HCT116 (cell line): ENCODE measurements around the gene RIPOR3.

ENCODE experiments used
- CEBPB ChIP-seq: IDR thresholded peaks from 2 replicates; pipeline ENCODE4 v1.6.1; 2012; ENCODE audit warnings: low read depth
- ELF1 ChIP-seq: IDR thresholded peaks from 2 replicates; pipeline ENCODE4 v1.6.1; 2012; ENCODE audit warnings: low read depth, borderline replicate concordance
- EZH2 ChIP-seq: fragments of 200-600 bp; sonication (generic); IDR thresholded peaks from 2 replicates; pipeline ENCODE4 v1.6.1; 2017; ENCODE audit warnings: antibody characterized with exemption, mixed run types
- FOSL1 ChIP-seq: IDR thresholded peaks from 2 replicates; pipeline ENCODE4 v1.6.1; 2012; ENCODE audit warnings: low read depth
- POLR2A ChIP-seq: IDR thresholded peaks from 2 replicates; pipeline ENCODE4 v1.7.0; 2011; ENCODE audit warnings: borderline replicate concordance; ENCODE audit not compliant: insufficient read depth, insufficient read length; ENCODE audit errors: extremely low read depth
- SIN3A ChIP-seq: IDR thresholded peaks from 2 replicates; pipeline ENCODE4 v1.6.1; 2012; ENCODE audit warnings: low read depth
- ZFX ChIP-seq: fragments of 450-650 bp; IDR thresholded peaks from 2 replicates; pipeline ENCODE4 v1.6.1; 2017
- ZNF274 ChIP-seq: fragments of 200-500 bp; sonication (Bioruptor generic); IDR thresholded peaks from 2 replicates; pipeline ENCODE4 v1.6.1; 2014; ENCODE audit warnings: mild to moderate bottlenecking, low read depth, low read length, inconsistent platforms
- TF ChIP-seq, protein P1 (sequence below): IDR thresholded peaks from 2 replicates; pipeline ENCODE4 v1.6.1; 2012; ENCODE audit warnings: low read depth
- TF ChIP-seq, protein P2 (sequence below): IDR thresholded peaks from 2 replicates; pipeline ENCODE4 v1.6.1; 2011; ENCODE audit warnings: mild to moderate bottlenecking, low read length, moderate library complexity; ENCODE audit not compliant: insufficient replicate concordance; ENCODE audit errors: extremely low read depth
- TF ChIP-seq, protein P3 (sequence below), 3 experiments: fragments of 200-600 bp in 1 of 3; sonication (generic) in 1 of 3; IDR thresholded peaks in 2 of 3; conservative IDR thresholded peaks in 1 of 3; 2 replicates each; pipeline ENCODE4 v1.5.1; 2012 to 2017; ENCODE audit warnings: low read depth in 2 of 3, low read length in 2 of 3, antibody characterized with exemption in 1 of 3, borderline replicate concordance in 1 of 3, control low read depth in 1 of 3, mild to moderate bottlenecking in 1 of 3, mixed read lengths in 1 of 3, mixed run types in 1 of 3, moderate library complexity in 1 of 3; ENCODE audit not compliant: insufficient read depth in 1 of 3

DNA sequence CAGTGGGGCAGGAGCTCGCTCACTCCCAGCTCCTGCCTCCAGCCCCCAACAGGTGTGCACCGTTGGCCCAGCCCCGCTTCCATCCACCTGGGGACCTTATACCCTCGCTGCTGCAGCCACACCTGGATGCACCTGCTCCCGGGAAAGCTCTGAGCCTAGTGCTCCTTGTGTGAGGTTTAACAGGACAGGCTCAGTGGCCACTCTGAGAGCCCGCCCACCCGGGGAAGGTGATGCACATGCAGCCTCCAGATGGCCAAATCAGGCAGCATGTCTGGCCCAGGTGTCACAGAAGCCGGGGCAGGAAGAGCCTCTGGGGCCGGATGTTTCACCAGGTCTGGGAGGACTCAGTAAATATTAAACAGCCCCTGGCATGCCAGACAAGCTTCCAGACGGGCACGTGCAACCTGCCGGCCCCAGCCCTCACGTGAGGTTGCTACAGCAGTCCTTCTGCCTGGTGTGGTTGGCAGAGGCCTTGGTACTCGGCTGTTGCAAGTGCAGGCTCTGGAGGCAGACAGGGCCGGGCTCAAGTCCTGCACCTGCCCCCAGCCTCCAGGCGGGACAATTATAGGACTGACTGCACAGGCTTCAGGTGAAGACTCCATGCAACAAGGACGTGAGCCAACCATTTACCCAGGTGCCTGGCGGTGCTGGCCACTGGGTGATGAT, 66.9 kb downstream of the RIPOR3 start:
- TF ChIP-seq ZNF274, result no peak
- no peak for TF ChIP-seq ZFX
- TF ChIP-seq POLR2A, result no peak
- TF ChIP-seq, protein P1, sequence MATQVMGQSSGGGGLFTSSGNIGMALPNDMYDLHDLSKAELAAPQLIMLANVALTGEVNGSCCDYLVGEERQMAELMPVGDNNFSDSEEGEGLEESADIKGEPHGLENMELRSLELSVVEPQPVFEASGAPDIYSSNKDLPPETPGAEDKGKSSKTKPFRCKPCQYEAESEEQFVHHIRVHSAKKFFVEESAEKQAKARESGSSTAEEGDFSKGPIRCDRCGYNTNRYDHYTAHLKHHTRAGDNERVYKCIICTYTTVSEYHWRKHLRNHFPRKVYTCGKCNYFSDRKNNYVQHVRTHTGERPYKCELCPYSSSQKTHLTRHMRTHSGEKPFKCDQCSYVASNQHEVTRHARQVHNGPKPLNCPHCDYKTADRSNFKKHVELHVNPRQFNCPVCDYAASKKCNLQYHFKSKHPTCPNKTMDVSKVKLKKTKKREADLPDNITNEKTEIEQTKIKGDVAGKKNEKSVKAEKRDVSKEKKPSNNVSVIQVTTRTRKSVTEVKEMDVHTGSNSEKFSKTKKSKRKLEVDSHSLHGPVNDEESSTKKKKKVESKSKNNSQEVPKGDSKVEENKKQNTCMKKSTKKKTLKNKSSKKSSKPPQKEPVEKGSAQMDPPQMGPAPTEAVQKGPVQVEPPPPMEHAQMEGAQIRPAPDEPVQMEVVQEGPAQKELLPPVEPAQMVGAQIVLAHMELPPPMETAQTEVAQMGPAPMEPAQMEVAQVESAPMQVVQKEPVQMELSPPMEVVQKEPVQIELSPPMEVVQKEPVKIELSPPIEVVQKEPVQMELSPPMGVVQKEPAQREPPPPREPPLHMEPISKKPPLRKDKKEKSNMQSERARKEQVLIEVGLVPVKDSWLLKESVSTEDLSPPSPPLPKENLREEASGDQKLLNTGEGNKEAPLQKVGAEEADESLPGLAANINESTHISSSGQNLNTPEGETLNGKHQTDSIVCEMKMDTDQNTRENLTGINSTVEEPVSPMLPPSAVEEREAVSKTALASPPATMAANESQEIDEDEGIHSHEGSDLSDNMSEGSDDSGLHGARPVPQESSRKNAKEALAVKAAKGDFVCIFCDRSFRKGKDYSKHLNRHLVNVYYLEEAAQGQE, result no peak
- TF ChIP-seq, protein P2, sequence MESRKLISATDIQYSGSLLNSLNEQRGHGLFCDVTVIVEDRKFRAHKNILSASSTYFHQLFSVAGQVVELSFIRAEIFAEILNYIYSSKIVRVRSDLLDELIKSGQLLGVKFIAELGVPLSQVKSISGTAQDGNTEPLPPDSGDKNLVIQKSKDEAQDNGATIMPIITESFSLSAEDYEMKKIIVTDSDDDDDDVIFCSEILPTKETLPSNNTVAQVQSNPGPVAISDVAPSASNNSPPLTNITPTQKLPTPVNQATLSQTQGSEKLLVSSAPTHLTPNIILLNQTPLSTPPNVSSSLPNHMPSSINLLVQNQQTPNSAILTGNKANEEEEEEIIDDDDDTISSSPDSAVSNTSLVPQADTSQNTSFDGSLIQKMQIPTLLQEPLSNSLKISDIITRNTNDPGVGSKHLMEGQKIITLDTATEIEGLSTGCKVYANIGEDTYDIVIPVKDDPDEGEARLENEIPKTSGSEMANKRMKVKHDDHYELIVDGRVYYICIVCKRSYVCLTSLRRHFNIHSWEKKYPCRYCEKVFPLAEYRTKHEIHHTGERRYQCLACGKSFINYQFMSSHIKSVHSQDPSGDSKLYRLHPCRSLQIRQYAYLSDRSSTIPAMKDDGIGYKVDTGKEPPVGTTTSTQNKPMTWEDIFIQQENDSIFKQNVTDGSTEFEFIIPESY, result no peak
- TF ChIP-seq SIN3A, result no peak
- TF ChIP-seq, protein P3, sequence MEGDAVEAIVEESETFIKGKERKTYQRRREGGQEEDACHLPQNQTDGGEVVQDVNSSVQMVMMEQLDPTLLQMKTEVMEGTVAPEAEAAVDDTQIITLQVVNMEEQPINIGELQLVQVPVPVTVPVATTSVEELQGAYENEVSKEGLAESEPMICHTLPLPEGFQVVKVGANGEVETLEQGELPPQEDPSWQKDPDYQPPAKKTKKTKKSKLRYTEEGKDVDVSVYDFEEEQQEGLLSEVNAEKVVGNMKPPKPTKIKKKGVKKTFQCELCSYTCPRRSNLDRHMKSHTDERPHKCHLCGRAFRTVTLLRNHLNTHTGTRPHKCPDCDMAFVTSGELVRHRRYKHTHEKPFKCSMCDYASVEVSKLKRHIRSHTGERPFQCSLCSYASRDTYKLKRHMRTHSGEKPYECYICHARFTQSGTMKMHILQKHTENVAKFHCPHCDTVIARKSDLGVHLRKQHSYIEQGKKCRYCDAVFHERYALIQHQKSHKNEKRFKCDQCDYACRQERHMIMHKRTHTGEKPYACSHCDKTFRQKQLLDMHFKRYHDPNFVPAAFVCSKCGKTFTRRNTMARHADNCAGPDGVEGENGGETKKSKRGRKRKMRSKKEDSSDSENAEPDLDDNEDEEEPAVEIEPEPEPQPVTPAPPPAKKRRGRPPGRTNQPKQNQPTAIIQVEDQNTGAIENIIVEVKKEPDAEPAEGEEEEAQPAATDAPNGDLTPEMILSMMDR (IDR thresholded peaks at IDR 0.05 in 2 of 3, conservative IDR thresholded peaks at IDR 0.05 in 1 of 3; ENCODE audit: borderline replicate concordance in 1 of 3, insufficient read depth in 1 of 3, low read depth in 2 of 3, low read length in 2 of 3), result no peak
- no peak for TF ChIP-seq CEBPB
- no peak for TF ChIP-seq ELF1
- TF ChIP-seq FOSL1, result no peak
- TF ChIP-seq EZH2, result no peak
